UCSD-AML1 (cell line): ENCODE data around the gene AHNAK2.
"Not testable (repeated sequence)": the region's sequence is repeated elsewhere in the genome, so short reads cannot be mapped to it uniquely, and the experiment has no call there.

Experiments
- DNase-seq: peaks from one replicate; lab custom pipeline; 2025; ENCODE audit not compliant: unreplicated experiment; lab: John Stamatoyannopoulos, UW

Gene AHNAK2

GRCh38 chr14:104900639-104901512 lies 77.3 kb downstream of the AHNAK2 start:
- DNase-seq, result no peak

GRCh38 chr14:104899781-104900180 lies 78.4 kb downstream of the AHNAK2 start:
- no peak for DNase-seq

DNA sequence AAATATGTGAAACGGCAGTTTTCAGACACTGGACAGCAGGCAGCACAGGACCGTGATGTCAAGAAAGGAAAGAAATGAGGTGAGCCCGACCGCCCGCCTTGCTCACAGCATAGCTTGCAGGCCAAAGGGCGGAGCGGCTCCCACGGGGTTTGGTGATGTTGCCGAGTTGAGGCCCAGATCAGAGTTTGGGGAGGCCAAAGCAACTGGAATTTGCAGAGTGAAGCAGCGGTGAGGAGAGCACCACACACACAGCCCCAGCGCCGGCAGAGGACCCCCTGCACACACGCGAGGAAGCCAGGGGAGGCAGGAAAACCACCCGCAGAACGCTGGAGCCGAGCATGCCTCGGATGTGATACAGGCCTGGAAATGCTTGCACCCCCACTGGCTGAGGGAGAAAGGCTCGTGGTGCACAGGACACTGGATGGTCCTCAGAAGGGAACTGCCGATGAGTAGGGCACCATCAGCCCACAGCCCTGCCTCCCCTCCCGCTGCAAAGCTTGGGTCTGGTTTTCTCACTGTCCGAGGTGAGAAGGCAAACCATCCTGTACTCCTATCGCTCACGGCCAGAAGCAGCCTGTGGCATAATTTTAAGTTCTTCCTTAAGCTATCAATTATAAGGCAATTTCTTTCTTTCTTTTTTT lies 79.2 kb downstream of the AHNAK2 start:
- DNase-seq, result no peak

GRCh38 chr14:104898195-104898558 lies 80.0 kb downstream of the AHNAK2 start:
- no peak for DNase-seq

GRCh38 chr14:104897330-104898194 lies 80.6 kb downstream of the AHNAK2 start:
- no peak for DNase-seq

DNA sequence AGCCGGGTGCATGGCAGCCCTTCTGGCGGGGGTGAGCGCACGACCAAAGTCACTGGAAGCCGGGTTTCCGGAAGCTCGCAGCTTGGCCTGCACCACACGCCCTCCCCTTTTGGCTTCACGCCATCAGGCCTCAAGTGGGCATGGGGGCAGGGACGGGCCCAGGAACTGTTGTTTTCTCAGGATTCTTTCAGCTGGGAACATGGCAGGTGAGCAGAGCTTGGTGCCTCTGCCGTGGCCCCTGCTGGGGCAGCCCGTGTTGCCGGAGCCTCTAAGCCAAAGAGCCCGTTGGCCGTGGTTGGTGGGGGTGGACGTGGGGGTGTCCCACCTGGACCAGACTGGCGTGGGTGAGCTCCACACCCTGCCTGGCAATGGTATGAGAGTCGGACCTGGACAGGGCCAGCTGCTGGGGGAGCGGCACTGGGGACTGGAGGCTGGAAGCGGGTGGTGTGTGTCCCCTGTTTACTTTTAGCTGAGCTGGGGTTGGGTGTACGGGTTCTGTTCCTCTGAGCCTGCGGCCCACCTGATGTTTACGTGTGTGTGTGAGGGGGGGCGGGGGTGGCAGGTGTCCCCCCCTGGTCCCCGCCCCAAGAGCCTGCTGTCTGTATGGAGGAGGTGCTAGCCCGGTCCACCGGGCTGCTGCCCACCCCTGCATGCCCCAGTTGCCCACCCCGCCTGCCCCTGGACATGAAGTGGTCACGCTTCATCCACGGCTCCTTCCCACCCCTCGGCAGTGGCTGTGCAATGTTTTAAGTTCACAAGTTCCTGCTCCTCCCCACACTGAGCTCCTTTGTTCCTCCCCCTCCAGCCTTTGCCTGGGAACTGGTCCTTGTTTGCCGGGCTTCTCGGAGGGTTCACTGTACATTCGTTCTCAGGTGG lies 82.2 kb downstream of the AHNAK2 start:
- no peak for DNase-seq

DNA sequence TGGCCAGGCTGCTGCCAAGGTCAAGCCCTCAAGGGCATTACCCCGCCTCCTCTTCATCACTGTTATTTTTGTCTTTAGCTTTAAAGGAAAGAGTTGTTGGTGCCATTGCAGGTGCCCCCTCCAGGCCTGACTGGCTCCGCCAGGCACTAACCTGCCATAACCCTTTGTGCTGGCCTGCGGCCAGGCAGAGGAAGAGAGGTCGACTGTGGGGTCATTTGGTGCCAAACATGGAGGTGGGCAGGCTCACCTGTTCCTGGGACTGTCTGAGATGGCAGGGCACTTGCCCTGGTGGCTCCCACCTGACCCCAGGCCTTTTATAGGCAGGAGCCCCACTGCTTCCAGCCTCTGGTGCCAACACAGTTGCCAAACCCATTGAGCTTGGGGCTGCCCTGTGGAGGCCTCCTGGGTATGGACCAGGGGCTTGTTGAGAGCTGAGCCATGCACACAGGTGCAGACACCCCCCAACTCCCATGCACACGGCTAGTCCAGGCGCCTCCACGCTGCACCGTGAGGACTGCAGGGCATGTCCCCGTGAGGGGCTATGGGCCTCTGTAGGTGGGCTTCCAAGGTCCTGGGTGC lies 82.9 kb downstream of the AHNAK2 start:
- no peak for DNase-seq

GRCh38 chr14:104894331-104895206 lies 83.6 kb downstream of the AHNAK2 start:
- no peak for DNase-seq

GRCh38 chr14:104893435-104894207 lies 84.6 kb downstream of the AHNAK2 start:
- DNase-seq, result no peak

- no peak for DNase-seq
These were observed 85.4 kb downstream of the AHNAK2 start for GRCh38 chr14:104892531-104893434.

- DNase-seq, result no peak
These were observed 86.3 kb downstream of the AHNAK2 start for GRCh38 chr14:104891664-104892530.

GRCh38 chr14:104891121-104891551 lies 87.0 kb downstream of the AHNAK2 start:
- DNase-seq, result no peak

GRCh38 chr14:104890292-104890691 lies 87.9 kb downstream of the AHNAK2 start:
- not testable (repeated sequence) for DNase-seq

GRCh38 chr14:104889375-104889757 lies 88.8 kb downstream of the AHNAK2 start:
- DNase-seq, result no peak

GRCh38 chr14:104888489-104889374 lies 89.4 kb downstream of the AHNAK2 start:
- DNase-seq, result no peak
